Measurements from ENCODE around the gene CCDC106.
A peak's percentile ranks its signal among the peaks of the same experiment; 100 is the strongest.

Gene CCDC106

DNA sequence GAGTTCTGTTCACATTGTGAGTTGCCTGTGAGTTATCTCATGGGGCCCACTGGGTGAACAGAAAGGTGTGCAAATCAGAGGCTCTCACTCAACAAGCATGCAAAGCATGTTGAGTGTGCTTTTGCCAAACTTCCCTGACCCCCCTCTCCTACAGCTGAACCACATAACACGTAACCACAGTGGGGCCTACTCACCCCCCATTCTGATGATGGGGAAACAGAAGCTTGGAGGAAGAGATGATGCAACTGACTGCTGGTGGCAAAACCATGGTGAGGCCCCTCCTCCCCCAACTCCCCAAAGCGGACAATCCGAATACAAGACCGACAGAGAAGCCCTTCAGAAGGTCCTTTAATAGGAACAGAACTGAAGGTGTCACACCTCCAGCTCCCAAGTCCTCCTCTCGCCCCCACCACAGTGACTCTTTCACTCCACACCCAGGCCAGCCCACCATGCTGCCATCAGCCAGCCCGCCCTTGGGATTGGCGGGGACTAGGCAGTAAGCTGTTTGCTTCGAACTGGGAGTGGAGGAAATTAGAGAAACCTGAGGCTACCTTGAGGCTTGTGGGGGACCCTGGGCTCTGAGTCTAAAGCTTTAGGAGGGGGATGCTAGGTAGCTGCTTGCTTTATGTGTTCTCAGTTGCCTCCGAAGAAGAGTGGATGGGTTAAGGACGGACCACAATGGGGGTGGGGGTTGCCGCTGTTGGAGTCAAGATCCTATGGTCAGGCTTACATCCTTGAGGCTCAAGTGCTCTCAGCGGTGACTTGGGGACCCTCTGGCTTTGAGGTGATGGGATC lies 27.4 kb upstream of the CCDC106 start:
- no peak for DNase-seq
- TF ChIP-seq, protein P1, sequence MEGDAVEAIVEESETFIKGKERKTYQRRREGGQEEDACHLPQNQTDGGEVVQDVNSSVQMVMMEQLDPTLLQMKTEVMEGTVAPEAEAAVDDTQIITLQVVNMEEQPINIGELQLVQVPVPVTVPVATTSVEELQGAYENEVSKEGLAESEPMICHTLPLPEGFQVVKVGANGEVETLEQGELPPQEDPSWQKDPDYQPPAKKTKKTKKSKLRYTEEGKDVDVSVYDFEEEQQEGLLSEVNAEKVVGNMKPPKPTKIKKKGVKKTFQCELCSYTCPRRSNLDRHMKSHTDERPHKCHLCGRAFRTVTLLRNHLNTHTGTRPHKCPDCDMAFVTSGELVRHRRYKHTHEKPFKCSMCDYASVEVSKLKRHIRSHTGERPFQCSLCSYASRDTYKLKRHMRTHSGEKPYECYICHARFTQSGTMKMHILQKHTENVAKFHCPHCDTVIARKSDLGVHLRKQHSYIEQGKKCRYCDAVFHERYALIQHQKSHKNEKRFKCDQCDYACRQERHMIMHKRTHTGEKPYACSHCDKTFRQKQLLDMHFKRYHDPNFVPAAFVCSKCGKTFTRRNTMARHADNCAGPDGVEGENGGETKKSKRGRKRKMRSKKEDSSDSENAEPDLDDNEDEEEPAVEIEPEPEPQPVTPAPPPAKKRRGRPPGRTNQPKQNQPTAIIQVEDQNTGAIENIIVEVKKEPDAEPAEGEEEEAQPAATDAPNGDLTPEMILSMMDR (IDR thresholded peaks at IDR 0.05): no peak
- H3K27me3 ChIP-seq: no peaks in the 10 kb centered on the region
- H3K36me3 ChIP-seq: peaks cover 27 to 48% (median 33%) of the 10 kb centered on the region in 3 donors
- no peak overlapping the region for H3K27ac ChIP-seq
- H3K4me3 ChIP-seq: no peak overlapping the region
- peaks cover 0 to 14% (median 6%) of the 10 kb centered on the region in 4 donors for H3K4me1 ChIP-seq
- intact Hi-C loops (cut with DNase I; ENCODE audit: low total_unique reads): loop anchor here (5.0 kb wide), 1 partner anchor 103 kb away; no protein-coding TSS in a partner anchor
- H3K9me3 ChIP-seq: no peaks in the 10 kb centered on the region

DNA sequence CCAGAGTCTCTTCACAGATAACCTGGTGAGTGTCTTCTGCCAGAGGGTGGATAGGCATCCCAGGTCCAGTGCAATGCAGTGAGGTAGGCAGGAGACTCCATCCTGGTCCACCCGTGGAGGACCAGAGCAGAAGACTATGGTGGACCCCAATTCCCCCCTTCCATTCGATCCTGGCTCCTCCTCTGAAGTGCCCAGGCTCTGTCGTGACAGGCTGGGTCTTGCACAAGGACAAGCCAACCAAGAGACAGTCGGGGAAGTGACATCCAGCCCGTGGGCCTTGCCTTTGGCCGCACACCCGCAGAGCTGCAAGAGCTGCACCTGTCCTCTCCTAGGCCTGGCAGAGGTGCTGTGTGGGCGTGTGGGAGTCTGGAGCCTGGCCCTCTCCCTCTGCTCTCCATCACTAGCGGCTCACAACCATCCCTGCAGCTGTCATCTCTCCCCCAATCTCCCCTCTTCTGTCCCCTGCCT lies 26.8 kb upstream of the CCDC106 start:
- intact Hi-C loops (cut with DNase I; ENCODE audit: low total_unique reads): loop anchor here (5.0 kb wide), 1 partner anchor 104 kb away; no protein-coding TSS in a partner anchor
- Histone ChIP-seq H3K27ac (no peak overlapping the region), H3K4me3 (no peak overlapping the region), H3K4me1 (peaks cover 0 to 14% (median 6%) of the 10 kb centered on the region in 4 donors), H3K27me3 (no peaks in the 10 kb centered on the region), H3K9me3 (no peaks in the 10 kb centered on the region), H3K36me3 (peaks cover 23 to 41% (median 27%) of the 10 kb centered on the region in 3 donors)
- TF ChIP-seq, protein P1 (IDR thresholded peaks at IDR 0.05): no peak
- DNase-seq: no peak

DNA sequence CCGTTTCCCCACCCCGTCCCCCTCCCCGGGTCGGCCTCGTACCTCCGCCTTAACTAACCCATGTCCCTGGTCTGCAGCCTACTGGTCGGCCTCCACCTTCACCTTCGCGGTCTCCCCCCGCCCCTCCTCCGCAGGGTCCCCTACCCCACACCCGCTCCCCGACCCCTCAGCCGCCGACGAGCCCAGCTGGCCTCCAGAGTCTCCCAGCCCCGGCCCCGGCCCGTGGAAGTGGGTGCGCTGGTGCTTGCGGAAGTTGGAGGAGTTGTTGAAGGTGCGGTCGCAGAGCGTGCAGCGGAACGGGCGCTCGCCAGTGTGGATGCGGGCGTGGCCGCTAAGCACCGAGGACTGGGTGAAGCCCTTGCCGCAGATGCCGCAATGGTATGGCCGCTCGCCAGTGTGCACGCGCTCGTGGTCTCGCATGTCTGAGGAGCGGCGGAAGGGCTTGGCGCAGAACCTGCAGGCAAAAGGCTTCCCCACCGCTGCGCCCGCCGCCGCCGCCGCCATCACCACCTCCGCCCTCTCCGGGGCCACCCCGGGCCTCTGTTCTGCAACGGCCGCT lies 26.3 kb upstream of the CCDC106 start:
- Histone ChIP-seq H3K36me3 (peaks cover 17 to 36% (median 22%) of the 10 kb centered on the region in 3 donors), H3K27ac (no peak overlapping the region), H3K4me3 (no peak overlapping the region), H3K27me3 (no peaks in the 10 kb centered on the region), H3K4me1 (peaks cover 0 to 14% (median 6%) of the 10 kb centered on the region in 4 donors), H3K9me3 (no peaks in the 10 kb centered on the region)
- intact Hi-C loops (cut with DNase I; ENCODE audit: low total_unique reads): loop anchor here (5.0 kb wide), 1 partner anchor 104 kb away; no protein-coding TSS in a partner anchor
- no peak for DNase-seq
- TF ChIP-seq, protein P1 (IDR thresholded peaks at IDR 0.05): no peak

DNA sequence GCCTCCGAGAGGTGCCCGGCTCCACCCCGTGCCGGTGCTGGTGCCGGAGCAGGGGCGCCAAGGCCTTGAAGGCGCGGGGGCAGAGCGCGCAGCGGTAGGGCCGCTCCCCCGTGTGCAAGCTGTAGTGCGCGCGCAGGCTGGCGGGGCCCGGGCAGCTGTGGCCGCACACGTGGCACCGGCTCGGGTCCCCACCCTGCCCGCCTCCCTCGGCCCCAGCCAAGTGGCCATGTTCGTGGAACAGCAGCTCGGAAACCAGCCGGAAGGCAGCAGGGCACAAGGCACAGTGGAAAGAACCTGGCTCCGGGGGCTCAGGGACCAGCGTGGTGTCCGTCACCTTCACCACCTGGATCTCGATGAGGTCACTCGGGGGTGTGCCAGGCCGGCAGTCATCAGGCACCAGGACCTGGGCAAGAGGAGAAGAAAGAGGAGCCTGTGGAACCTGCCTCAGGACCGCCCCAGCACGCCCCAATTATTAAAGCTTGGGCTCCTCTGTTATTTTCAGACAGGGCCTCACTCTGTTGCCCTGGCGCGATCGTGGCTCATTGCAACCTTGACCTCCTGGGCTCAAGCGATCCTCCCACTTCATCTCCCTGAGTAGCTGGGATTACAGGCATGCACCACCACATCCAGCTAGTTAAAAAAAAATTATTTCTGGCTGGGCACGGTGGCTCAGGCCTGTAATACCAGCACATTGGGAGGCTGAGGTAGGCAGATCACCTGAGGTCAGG lies 25.6 kb upstream of the CCDC106 start:
- H3K36me3 ChIP-seq: peaks cover 11 to 30% (median 15%) of the 10 kb centered on the region in 3 donors
- no peaks in the 10 kb centered on the region for H3K9me3 ChIP-seq
- H3K27me3 ChIP-seq: no peaks in the 10 kb centered on the region
- H3K27ac ChIP-seq: no peak overlapping the region
- DNase-seq: no peak
- intact Hi-C loops (cut with DNase I; ENCODE audit: low total_unique reads): loop anchor here (5.0 kb wide), 1 partner anchor 105 kb away; no protein-coding TSS in a partner anchor
- TF ChIP-seq, protein P1 (IDR thresholded peaks at IDR 0.05): no peak
- H3K4me1 ChIP-seq: peaks cover 0 to 14% (median 6%) of the 10 kb centered on the region in 4 donors
- no peak overlapping the region for H3K4me3 ChIP-seq

DNA sequence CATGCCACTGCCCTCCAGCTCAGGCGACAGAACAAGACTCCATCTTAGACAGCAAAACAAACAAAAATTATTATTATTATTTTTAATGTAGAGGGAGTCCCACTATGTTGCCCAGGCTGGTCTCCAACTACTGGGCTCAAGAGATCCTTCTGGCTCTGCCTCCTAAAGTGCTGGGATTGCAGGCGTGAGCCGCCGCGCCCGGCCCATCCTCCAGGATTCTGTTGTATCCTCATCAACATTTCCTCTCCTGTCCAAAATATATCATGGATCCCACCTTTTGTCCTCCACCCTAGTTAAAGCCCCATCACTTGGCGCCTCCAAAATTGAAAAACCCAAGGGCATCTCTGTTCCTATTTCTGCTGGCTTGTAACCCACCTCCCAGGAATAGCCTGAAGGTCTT lies 24.9 kb upstream of the CCDC106 start:
- TF ChIP-seq, protein P1 (IDR thresholded peaks at IDR 0.05): no peak
- Histone ChIP-seq H3K27me3 (no peaks in the 10 kb centered on the region), H3K27ac (peak overlapping the region in 1 of 2 donors; percentile 89), H3K4me3 (no peak overlapping the region), H3K9me3 (no peaks in the 10 kb centered on the region), H3K4me1 (peaks cover 0 to 14% (median 6%) of the 10 kb centered on the region in 4 donors), H3K36me3 (peaks cover 6 to 25% (median 10%) of the 10 kb centered on the region in 3 donors)
- DNase-seq: no peak
- intact Hi-C loops (cut with DNase I; ENCODE audit: low total_unique reads): loop anchor here (5.0 kb wide), 1 partner anchor 106 kb away; no protein-coding TSS in a partner anchor
